ENCODE measurements around the gene PNLIP. TPM values are rescaled to one million over a fixed set of nuclear protein-coding genes. Genes with fewer than 3 reads are reported as not detected.

The PNLIP gene
- total RNA-seq, 4 donors from 2014 or later, result not detected

DNA sequence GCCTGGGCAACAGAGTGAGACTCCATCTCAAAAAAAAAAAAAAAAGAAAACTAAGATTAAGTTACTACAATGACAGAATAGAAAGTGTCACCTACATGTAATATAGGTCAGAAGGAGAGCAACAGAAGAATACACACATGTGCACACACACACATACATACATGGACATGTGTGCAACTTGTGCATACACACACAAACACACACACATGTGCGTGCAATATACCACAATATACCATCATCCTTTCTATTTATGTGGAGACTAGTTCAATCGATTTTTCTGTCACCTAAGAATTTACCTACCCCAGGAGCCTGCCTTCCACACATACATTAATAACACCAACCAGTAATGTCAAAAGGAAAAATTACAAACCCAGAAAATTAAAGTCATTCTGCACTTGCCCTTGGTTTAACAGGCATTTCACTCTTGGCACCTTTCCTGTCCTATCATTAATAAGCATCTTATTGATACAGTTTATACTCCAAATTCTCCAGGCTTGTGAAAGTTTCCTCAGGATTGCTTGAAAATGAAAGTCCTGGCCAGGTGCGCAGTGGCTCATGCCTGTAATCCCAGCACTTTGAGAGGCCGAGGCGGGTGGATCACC is 47.5 kb downstream of the PNLIP start:
- H3K4me1 ChIP-seq, result no peaks in the 10 kb centered on the region

DNA sequence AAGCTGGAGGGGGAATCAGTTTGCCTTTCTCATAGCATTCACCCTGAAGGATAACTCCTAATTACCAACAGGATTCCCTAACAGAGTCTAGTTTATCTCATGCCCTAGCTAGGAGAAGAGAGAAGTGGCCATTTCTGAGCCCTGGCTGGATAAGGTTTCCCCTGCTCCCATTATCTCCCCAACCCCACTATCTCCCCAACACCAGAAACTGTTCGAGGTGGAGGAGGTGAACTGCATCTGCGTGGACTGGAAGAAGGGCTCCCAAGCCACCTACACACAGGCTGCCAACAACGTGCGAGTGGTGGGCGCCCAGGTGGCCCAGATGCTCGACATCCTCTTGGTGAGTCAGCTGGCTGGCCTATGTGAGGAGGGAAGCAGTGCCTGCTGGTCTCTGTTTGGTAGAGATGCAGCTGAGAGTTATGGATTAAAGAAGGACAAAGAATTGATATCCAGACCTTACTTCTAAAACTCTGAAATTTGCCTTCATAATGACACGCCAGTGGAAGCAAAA is 48.8 kb downstream of the PNLIP start:
- H3K4me3 ChIP-seq, result no peak overlapping the region
- H3K4me1 ChIP-seq, result no peaks in the 10 kb centered on the region
- no peak for TF ChIP-seq EP300 (IDR thresholded peaks at IDR 0.05)
- TF ChIP-seq, protein P1, sequence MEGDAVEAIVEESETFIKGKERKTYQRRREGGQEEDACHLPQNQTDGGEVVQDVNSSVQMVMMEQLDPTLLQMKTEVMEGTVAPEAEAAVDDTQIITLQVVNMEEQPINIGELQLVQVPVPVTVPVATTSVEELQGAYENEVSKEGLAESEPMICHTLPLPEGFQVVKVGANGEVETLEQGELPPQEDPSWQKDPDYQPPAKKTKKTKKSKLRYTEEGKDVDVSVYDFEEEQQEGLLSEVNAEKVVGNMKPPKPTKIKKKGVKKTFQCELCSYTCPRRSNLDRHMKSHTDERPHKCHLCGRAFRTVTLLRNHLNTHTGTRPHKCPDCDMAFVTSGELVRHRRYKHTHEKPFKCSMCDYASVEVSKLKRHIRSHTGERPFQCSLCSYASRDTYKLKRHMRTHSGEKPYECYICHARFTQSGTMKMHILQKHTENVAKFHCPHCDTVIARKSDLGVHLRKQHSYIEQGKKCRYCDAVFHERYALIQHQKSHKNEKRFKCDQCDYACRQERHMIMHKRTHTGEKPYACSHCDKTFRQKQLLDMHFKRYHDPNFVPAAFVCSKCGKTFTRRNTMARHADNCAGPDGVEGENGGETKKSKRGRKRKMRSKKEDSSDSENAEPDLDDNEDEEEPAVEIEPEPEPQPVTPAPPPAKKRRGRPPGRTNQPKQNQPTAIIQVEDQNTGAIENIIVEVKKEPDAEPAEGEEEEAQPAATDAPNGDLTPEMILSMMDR (IDR thresholded peaks at IDR 0.05), result no peak
- no peak for DNase-seq (ENCODE audit: extremely low spot score)
- H3K27ac ChIP-seq (replicated peaks in 1 of 4), result no peak overlapping the region
- intact Hi-C loops (cut with DNase I), result no loop called here
- no peaks in the 10 kb centered on the region for H3K36me3 ChIP-seq
- 86% methylated on average over 7 of the region's 7 CpGs for WGBS
- no peaks in the 10 kb centered on the region for H3K27me3 ChIP-seq
- no peaks in the 10 kb centered on the region for H3K9me3 ChIP-seq

More for the DNA sequence above, 47.5 kb downstream of the PNLIP start:
- no peak for TF ChIP-seq EP300 (IDR thresholded peaks at IDR 0.05)
- no peak for TF ChIP-seq POLR2AphosphoS5 (IDR thresholded peaks at IDR 0.05)
- TF ChIP-seq, protein P1 (IDR thresholded peaks at IDR 0.05), result no peak
- no peak for TF ChIP-seq POLR2A (IDR thresholded peaks at IDR 0.05; ENCODE audit: low read depth)
- no peak for DNase-seq (ENCODE audit: extremely low spot score)
- intact Hi-C loops (cut with DNase I), result no loop called here
- H3K27me3 ChIP-seq, result no peaks in the 10 kb centered on the region
- H3K36me3 ChIP-seq, result no peaks in the 10 kb centered on the region
- WGBS, result 88% methylated on average over 5 of the region's 5 CpGs
- H3K9me3 ChIP-seq, result no peaks in the 10 kb centered on the region
- H3K4me3 ChIP-seq, result no peak overlapping the region
- no peak overlapping the region for H3K27ac ChIP-seq (replicated peaks in 1 of 4)

DNA sequence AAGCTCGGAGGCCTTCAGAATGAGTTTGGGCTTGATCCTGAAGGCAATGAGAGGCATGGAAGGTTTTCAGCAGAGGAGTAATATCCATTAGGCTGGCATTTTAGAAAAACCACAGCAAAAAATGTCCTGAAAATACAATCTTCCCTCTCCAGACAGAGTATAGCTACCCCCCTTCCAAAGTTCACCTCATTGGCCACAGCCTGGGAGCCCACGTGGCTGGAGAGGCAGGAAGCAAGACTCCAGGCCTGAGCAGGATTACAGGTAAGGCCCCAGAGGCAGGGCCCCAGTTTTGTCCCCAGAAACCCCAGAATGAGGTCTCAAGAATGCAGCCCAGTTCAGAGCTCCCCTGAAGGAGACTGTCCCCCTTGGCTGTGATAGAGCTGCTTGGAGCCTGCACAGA is 50.3 kb downstream of the PNLIP start:
- no peak for TF ChIP-seq POLR2AphosphoS5 (IDR thresholded peaks at IDR 0.05)
- TF ChIP-seq, protein P1 (IDR thresholded peaks at IDR 0.05), result no peak
- no peak for TF ChIP-seq EP300 (IDR thresholded peaks at IDR 0.05)
- TF ChIP-seq POLR2A (IDR thresholded peaks at IDR 0.05; ENCODE audit: low read depth), result no peak
- H3K36me3 ChIP-seq, result no peaks in the 10 kb centered on the region
- H3K4me1 ChIP-seq, result no peaks in the 10 kb centered on the region
- no peak overlapping the region for H3K4me3 ChIP-seq
- 56% methylated on average over 2 of the region's 2 CpGs for WGBS
- no peak overlapping the region for H3K27ac ChIP-seq (replicated peaks in 1 of 4)
- H3K27me3 ChIP-seq, result no peaks in the 10 kb centered on the region
- intact Hi-C loops (cut with DNase I), result no loop called here
- no peak for DNase-seq (ENCODE audit: extremely low spot score)
- H3K9me3 ChIP-seq, result no peaks in the 10 kb centered on the region

DNA sequence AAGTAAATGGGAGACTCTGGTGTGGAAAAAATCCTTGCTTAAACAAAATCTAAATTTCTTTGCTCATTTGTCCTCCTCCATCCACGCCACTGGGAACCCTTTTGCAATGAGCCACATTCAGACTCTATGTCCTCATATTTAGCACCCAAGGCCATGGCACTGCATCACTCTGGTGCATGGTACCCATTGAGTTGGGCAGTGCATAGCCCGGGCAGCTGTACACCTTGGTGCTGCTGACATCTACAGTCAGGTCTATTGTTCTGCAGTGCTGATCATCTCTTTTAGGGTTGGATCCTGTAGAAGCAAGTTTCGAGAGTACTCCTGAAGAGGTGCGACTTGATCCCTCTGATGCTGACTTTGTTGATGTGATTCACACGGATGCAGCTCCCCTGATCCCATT is 51.8 kb downstream of the PNLIP start:
- DNase-seq (ENCODE audit: extremely low spot score), result no peak
- intact Hi-C loops (cut with DNase I), result no loop called here
- H3K4me1 ChIP-seq, result no peaks in the 10 kb centered on the region
- peaks cover 0 to 5% (median 0%) of the 10 kb centered on the region in 4 donors for H3K27me3 ChIP-seq
- no peaks in the 10 kb centered on the region for H3K9me3 ChIP-seq
- TF ChIP-seq POLR2A (IDR thresholded peaks at IDR 0.05; ENCODE audit: low read depth), result no peak
- TF ChIP-seq, protein P1 (IDR thresholded peaks at IDR 0.05), result no peak
- no peak for TF ChIP-seq POLR2AphosphoS5 (IDR thresholded peaks at IDR 0.05)
- TF ChIP-seq EP300 (IDR thresholded peaks at IDR 0.05), result no peak
- H3K36me3 ChIP-seq, result no peaks in the 10 kb centered on the region
- H3K27ac ChIP-seq (replicated peaks in 1 of 4), result no peak overlapping the region
- 69% methylated on average over 5 of the region's 5 CpGs for WGBS
- H3K4me3 ChIP-seq, result no peak overlapping the region

DNA sequence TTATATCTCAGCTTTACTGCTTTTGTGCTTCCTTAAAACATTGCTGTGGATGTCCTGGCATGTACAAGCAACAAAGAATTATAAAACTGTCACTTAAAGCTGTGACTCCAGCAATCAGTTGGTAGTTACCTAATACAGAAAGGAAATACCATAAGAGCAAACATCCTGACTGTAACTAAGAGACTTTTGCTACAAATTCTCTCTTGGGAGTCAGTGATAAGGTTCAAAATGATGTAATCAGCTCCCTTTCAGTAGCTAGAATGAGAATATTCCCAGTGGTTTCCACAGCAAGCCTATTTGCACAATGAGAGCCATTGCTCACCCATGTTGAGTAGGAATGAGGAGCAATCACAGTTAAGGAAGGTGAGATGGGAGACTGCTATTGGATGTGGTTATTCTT is 52.6 kb downstream of the PNLIP start:
- intact Hi-C loops (cut with DNase I), result no loop called here
- no peaks in the 10 kb centered on the region for H3K4me1 ChIP-seq
- TF ChIP-seq POLR2AphosphoS5 (IDR thresholded peaks at IDR 0.05) (no peak), EP300 (IDR thresholded peaks at IDR 0.05) (no peak), POLR2A (IDR thresholded peaks at IDR 0.05; ENCODE audit: low read depth) (no peak)
- TF ChIP-seq, protein P1 (IDR thresholded peaks at IDR 0.05), result no peak
- no peaks in the 10 kb centered on the region for H3K36me3 ChIP-seq
- DNase-seq (ENCODE audit: extremely low spot score), result no peak
- H3K9me3 ChIP-seq, result no peaks in the 10 kb centered on the region
- no peak overlapping the region for H3K4me3 ChIP-seq
- peaks cover 0 to 5% (median 0%) of the 10 kb centered on the region in 4 donors for H3K27me3 ChIP-seq
- no peak overlapping the region for H3K27ac ChIP-seq (replicated peaks in 1 of 4)
